Large intestine (tissue), 3 donors: ENCODE results near the gene ZNF853. TPM values are rescaled to one million over a fixed set of nuclear protein-coding genes. Genes with fewer than 3 reads are reported as not detected.
A peak's percentile ranks its signal among the peaks of the same experiment; 100 is the strongest.

Source experiments
- DNase-seq, 2 donors: peaks; one replicate each; pipeline versions ENCODE4 v3.0.0 to v3.0.0-alpha.2; 2013
- H3K27ac ChIP-seq: one replicate; pipeline ENCODE4 v1.5.1; 2013; ENCODE audit warnings: low read length
- H3K27me3 ChIP-seq: 2 replicates; pipeline ENCODE4 v1.6.1; 2013; ENCODE audit warnings: low read length; ENCODE audit not compliant: control insufficient read depth, insufficient read depth
- H3K36me3 ChIP-seq: 2 replicates; pipeline ENCODE4 v1.6.1; 2013; ENCODE audit warnings: low read length; ENCODE audit not compliant: control insufficient read depth, insufficient read depth
- H3K4me1 ChIP-seq: one replicate; pipeline ENCODE4 v1.6.1; 2013; ENCODE audit warnings: low read length; ENCODE audit not compliant: control insufficient read depth, insufficient read depth
- H3K4me3 ChIP-seq: one replicate; pipeline ENCODE4 v1.5.1; 2013; ENCODE audit warnings: low read length
- H3K9me3 ChIP-seq: one replicate; pipeline ENCODE4 v1.6.1; 2013; ENCODE audit warnings: mild to moderate bottlenecking, low read depth, low read length, moderate library complexity; ENCODE audit not compliant: control insufficient read depth
- WGBS: methylation state at CpG from one replicate; pipeline ENCODE4 v1.1.5; 2013; ENCODE audit warnings: low lambda C conversion rate; ENCODE audit not compliant: insufficient coverage; 5-methylcytosine and 5-hydroxymethylcytosine counted together
- polyA plus RNA-seq: library from polyadenylated mRNA; unstranded; fragments of 120-200 nt; gene quantifications from one replicate; pipeline ENCODE4 v1.2.1, GENCODE V29; 2013

ZNF853 gene
- polyA plus RNA-seq, 1 donor: 5.7 TPM

- H3K27me3 ChIP-seq: no peaks in the 10 kb centered on the region
- no peaks in the 10 kb centered on the region for H3K4me1 ChIP-seq
- no peak for DNase-seq
- no peak overlapping the region for H3K27ac ChIP-seq
- H3K4me3 ChIP-seq: no peak overlapping the region
- no CpG with 5 or more reads among the region's 36 CpGs for WGBS
- H3K9me3 ChIP-seq: no peaks in the 10 kb centered on the region
- H3K36me3 ChIP-seq: peaks cover 38% of the 10 kb centered on the region
Measured at GRCh38 chr7:6606866-6607583, 8.4 kb upstream of the ZNF853 start.

GRCh38 chr7:6607651-6608051 is 7.8 kb upstream of the ZNF853 start:
- no peak overlapping the region for H3K4me3 ChIP-seq
- no peaks in the 10 kb centered on the region for H3K9me3 ChIP-seq
- peaks cover 32% of the 10 kb centered on the region for H3K36me3 ChIP-seq
- H3K27ac ChIP-seq: no peak overlapping the region
- no peaks in the 10 kb centered on the region for H3K27me3 ChIP-seq
- WGBS: no CpG with 5 or more reads among the region's 38 CpGs
- no peaks in the 10 kb centered on the region for H3K4me1 ChIP-seq
- DNase-seq: no peak

- H3K27me3 ChIP-seq: no peaks in the 10 kb centered on the region
- no peaks in the 10 kb centered on the region for H3K4me1 ChIP-seq
- H3K27ac ChIP-seq: no peak overlapping the region
- no peaks in the 10 kb centered on the region for H3K9me3 ChIP-seq
- peaks cover 28% of the 10 kb centered on the region for H3K36me3 ChIP-seq
- no peak overlapping the region for H3K4me3 ChIP-seq
- no CpG with 5 or more reads among the region's 27 CpGs for WGBS
- DNase-seq: no peak
Measured at GRCh38 chr7:6608081-6608480, 7.3 kb upstream of the ZNF853 start.

GRCh38 chr7:6608794-6609193 is 6.6 kb upstream of the ZNF853 start:
- H3K27me3 ChIP-seq: no peaks in the 10 kb centered on the region
- H3K27ac ChIP-seq: no peak overlapping the region
- no peaks in the 10 kb centered on the region for H3K9me3 ChIP-seq
- no peak overlapping the region for H3K4me3 ChIP-seq
- DNase-seq: no peak
- no peaks in the 10 kb centered on the region for H3K4me1 ChIP-seq
- 100% methylated on average over 2 of the region's 12 CpGs for WGBS
- peaks cover 26% of the 10 kb centered on the region for H3K36me3 ChIP-seq

- Histone ChIP-seq H3K27me3 (peaks cover 12% of the 10 kb centered on the region), H3K4me3 (no peak overlapping the region), H3K27ac (no peak overlapping the region), H3K9me3 (peaks cover 4% of the 10 kb centered on the region), H3K36me3 (peaks cover 7% of the 10 kb centered on the region), H3K4me1 (peaks cover 2% of the 10 kb centered on the region)
- no peak for DNase-seq
- WGBS: no CpG with 5 or more reads among the region's 7 CpGs
Measured at GRCh38 chr7:6612819-6613218, 2.6 kb upstream of the ZNF853 start.

- H3K4me3 ChIP-seq: no peak overlapping the region
- whole genome bisulfite sequencing: 0% methylated on average over 1 of the region's 2 CpGs
- peaks cover 12% of the 10 kb centered on the region for H3K27me3 ChIP-seq
- DNase-seq: no peak
- H3K36me3 ChIP-seq: peaks cover 2% of the 10 kb centered on the region
- H3K27ac ChIP-seq: no peak overlapping the region
- H3K4me1 ChIP-seq: peaks cover 2% of the 10 kb centered on the region
- peaks cover 4% of the 10 kb centered on the region for H3K9me3 ChIP-seq
Measured at GRCh38 chr7:6613706-6614105, 1.7 kb upstream of the ZNF853 start.

GRCh38 chr7:6615723-6616555 is 529 bp downstream of the ZNF853 start:
- Histone ChIP-seq H3K36me3 (no peaks in the 10 kb centered on the region), H3K27me3 (peaks cover 12% of the 10 kb centered on the region), H3K9me3 (peaks cover 4% of the 10 kb centered on the region), H3K4me3 (peak overlapping the region; percentile 55), H3K27ac (no peak overlapping the region), H3K4me1 (peaks cover 2% of the 10 kb centered on the region)
- peak in 1 of 2 donors; percentile 43 for DNase-seq
- WGBS: no CpG with 5 or more reads among the region's 63 CpGs

- no peak overlapping the region for H3K4me3 ChIP-seq
- H3K27me3 ChIP-seq: peaks cover 12% of the 10 kb centered on the region
- peaks cover 4% of the 10 kb centered on the region for H3K9me3 ChIP-seq
- no peak overlapping the region for H3K27ac ChIP-seq
- WGBS: no CpG with 5 or more reads among the region's 20 CpGs
- peaks cover 2% of the 10 kb centered on the region for H3K4me1 ChIP-seq
- H3K36me3 ChIP-seq: peaks cover 2% of the 10 kb centered on the region
- DNase-seq: no peak
Measured at GRCh38 chr7:6616854-6617643, 1.6 kb downstream of the ZNF853 start.

GRCh38 chr7:6618621-6619020 is 3.2 kb downstream of the ZNF853 start:
- Histone ChIP-seq H3K36me3 (peaks cover 6% of the 10 kb centered on the region), H3K9me3 (peaks cover 4% of the 10 kb centered on the region), H3K4me3 (no peak overlapping the region), H3K27ac (no peak overlapping the region), H3K4me1 (peaks cover 2% of the 10 kb centered on the region), H3K27me3 (peaks cover 12% of the 10 kb centered on the region)
- DNase-seq: no peak
- WGBS: no CpG with 5 or more reads among the region's 4 CpGs

GRCh38 chr7:6619961-6620360 is 4.6 kb downstream of the ZNF853 start:
- Histone ChIP-seq H3K27ac (no peak overlapping the region), H3K9me3 (peaks cover 4% of the 10 kb centered on the region), H3K27me3 (peaks cover 6% of the 10 kb centered on the region), H3K4me1 (peaks cover 2% of the 10 kb centered on the region), H3K36me3 (peaks cover 9% of the 10 kb centered on the region), H3K4me3 (no peak overlapping the region)
- no CpG with 5 or more reads among the region's 3 CpGs for WGBS
- DNase-seq: no peak
